DOHH2 (cell line): ENCODE results near the gene CDS2.
A peak's percentile ranks its signal among the peaks of the same experiment; 100 is the strongest.

ENCODE experiments used
- H3F3A ChIP-seq: fragments of 200-600 bp; sonication (generic), shearing (Covaris generic); 2 replicates; pipeline ENCODE4 v1.6.0; 2016; ENCODE audit warnings: antibody characterized with exemption, mild to moderate bottlenecking; ENCODE audit not compliant: control insufficient read depth, insufficient read depth
- H3K27ac ChIP-seq: fragments of 200-600 bp; sonication (generic); 2 replicates; pipeline ENCODE4 v1.5.1; 2014; ENCODE audit warnings: low read depth, mild to moderate bottlenecking, low read length, moderate library complexity
- H3K27me3 ChIP-seq: fragments of 200-600 bp; sonication (generic); 2 replicates; pipeline ENCODE4 v1.6.1; 2014; ENCODE audit warnings: mild to moderate bottlenecking, low read length, mixed read lengths; ENCODE audit not compliant: control insufficient read depth
- H3K36me3 ChIP-seq: fragments of 200-600 bp; sonication (generic); 2 replicates; pipeline ENCODE4 v1.6.1; 2014; ENCODE audit warnings: mild to moderate bottlenecking, low read length, moderate library complexity, mixed read lengths; ENCODE audit not compliant: control insufficient read depth
- H3K4me1 ChIP-seq: fragments of 200-600 bp; sonication (generic); 2 replicates; pipeline ENCODE4 v1.6.1; 2014; ENCODE audit warnings: mild to moderate bottlenecking, low read length, mixed read lengths; ENCODE audit not compliant: control insufficient read depth
- H3K4me2 ChIP-seq: fragments of 200-600 bp; sonication (generic); 2 replicates; pipeline ENCODE4 v1.6.0; 2014; ENCODE audit warnings: mild to moderate bottlenecking, low read length, moderate library complexity
- H3K4me3 ChIP-seq: fragments of 200-600 bp; sonication (generic); 2 replicates; pipeline ENCODE4 v1.5.1; 2014; ENCODE audit warnings: mild to moderate bottlenecking, low read length, mixed read lengths
- H3K79me2 ChIP-seq: fragments of 200-600 bp; sonication (generic); 2 replicates; pipeline ENCODE4 v1.6.1; 2014; ENCODE audit warnings: mild to moderate bottlenecking, low read length, mixed read lengths; ENCODE audit not compliant: control insufficient read depth
- H3K9me2 ChIP-seq: fragments of 200-600 bp; sonication (generic); replicated peaks from 2 replicates; pipeline ENCODE4 v1.6.1; 2014; ENCODE audit warnings: mild to moderate bottlenecking, low read length, mixed read lengths; ENCODE audit not compliant: control insufficient read depth
- H3K9me3 ChIP-seq: fragments of 200-600 bp; sonication (generic); 2 replicates; pipeline ENCODE4 v1.6.1; 2014; ENCODE audit warnings: antibody characterized with exemption, low read length, mixed read lengths; ENCODE audit not compliant: control insufficient read depth, insufficient read depth
- H4K20me1 ChIP-seq: fragments of 200-600 bp; sonication (generic); 2 replicates; pipeline ENCODE4 v1.6.0; 2014; ENCODE audit warnings: low read depth, mild to moderate bottlenecking, antibody characterized with exemption, low read length, moderate library complexity; ENCODE audit not compliant: control insufficient read depth, insufficient read depth
- EZH2phosphoT487 ChIP-seq: fragments of 200-600 bp; sonication (generic); IDR thresholded peaks from 2 replicates; pipeline ENCODE4 v1.6.1; 2017; ENCODE audit warnings: borderline replicate concordance, mild to moderate bottlenecking, antibody characterized with exemption, low read length, moderate library complexity, mixed read lengths
- TF ChIP-seq, protein P1 (sequence below): fragments of 200-600 bp; sonication (generic); IDR thresholded peaks from one replicate; pipeline ENCODE4 v1.5.1; 2014; ENCODE audit warnings: antibody characterized with exemption, mild to moderate bottlenecking, low read depth, low read length; ENCODE audit not compliant: poor library complexity, severe bottlenecking

The CDS2 gene

GRCh38 chr20:5161536-5162164 lies 34.8 kb downstream of the CDS2 start:
- TF ChIP-seq EZH2phosphoT487 = no peak
- TF ChIP-seq, protein P1, sequence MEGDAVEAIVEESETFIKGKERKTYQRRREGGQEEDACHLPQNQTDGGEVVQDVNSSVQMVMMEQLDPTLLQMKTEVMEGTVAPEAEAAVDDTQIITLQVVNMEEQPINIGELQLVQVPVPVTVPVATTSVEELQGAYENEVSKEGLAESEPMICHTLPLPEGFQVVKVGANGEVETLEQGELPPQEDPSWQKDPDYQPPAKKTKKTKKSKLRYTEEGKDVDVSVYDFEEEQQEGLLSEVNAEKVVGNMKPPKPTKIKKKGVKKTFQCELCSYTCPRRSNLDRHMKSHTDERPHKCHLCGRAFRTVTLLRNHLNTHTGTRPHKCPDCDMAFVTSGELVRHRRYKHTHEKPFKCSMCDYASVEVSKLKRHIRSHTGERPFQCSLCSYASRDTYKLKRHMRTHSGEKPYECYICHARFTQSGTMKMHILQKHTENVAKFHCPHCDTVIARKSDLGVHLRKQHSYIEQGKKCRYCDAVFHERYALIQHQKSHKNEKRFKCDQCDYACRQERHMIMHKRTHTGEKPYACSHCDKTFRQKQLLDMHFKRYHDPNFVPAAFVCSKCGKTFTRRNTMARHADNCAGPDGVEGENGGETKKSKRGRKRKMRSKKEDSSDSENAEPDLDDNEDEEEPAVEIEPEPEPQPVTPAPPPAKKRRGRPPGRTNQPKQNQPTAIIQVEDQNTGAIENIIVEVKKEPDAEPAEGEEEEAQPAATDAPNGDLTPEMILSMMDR = no peak
- Histone ChIP-seq H3K4me2 (no peak overlapping the region), H3K4me1 (peaks cover 6% of the 10 kb centered on the region), H3K27ac (no peak overlapping the region), H4K20me1 (no peaks in the 10 kb centered on the region; the same call in 1 of the 2 replicates), H3K36me3 (no peaks in the 10 kb centered on the region), H3K9me3 (no peaks in the 10 kb centered on the region), H3K27me3 (no peaks in the 10 kb centered on the region), H3F3A (no peaks in the 10 kb centered on the region), H3K9me2 (no peaks in the 10 kb centered on the region), H3K79me2 (peaks cover 67% of the 10 kb centered on the region), H3K4me3 (no peak overlapping the region)

DNA sequence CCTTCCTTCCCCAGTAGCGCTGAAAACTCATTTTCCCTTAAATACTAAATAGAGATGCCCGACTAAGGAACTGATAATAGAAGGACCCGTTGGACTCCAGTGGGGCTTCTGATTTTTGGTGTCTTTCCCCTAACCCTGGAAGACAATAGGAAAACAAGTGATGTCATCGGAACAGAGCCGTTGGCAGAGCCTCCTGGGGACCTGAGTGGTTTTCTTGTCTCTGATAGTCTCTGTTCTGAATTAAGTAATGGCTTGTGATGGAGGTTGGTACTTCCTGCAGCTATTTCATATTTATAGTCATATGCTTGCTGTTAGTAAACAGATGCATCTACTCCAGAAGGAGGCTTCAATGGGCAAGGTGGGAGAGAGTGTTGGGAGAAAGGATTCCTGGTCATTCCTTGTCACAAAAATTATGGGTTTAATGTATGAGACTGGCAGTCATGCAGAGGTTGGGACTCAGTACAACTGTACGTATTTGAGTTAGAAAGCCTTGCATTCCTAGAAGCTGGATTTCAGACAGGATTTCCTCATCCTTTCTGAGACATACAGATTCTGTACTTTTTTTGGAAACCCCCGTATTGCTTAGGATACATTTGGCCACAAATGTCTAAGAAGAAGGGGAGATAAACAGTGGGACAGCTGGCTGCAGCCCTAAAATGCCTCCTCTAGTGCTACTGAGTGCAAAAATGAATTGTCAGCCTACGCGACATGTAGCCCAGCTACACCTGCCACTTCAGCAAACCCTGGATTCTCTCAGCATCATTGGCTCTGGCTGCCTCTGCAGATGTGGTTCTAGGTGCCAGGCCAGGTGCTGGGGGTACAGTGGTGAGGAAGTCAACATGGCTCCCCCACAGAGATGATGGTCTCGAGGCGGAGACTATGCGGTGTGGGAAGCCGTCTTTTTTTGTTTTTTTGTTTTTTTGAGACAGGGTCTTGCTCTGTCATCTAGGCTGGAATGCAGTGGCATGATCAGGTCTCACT lies 38.1 kb downstream of the CDS2 start:
- no peaks in the 10 kb centered on the region for H3K27me3 ChIP-seq
- no peaks in the 10 kb centered on the region for H3F3A ChIP-seq
- H3K36me3 ChIP-seq = no peaks in the 10 kb centered on the region
- no peak overlapping the region for H3K4me2 ChIP-seq
- H3K27ac ChIP-seq = no peak overlapping the region
- H3K79me2 ChIP-seq = peaks cover 62% of the 10 kb centered on the region
- no peaks in the 10 kb centered on the region for H3K9me2 ChIP-seq
- no peak for TF ChIP-seq EZH2phosphoT487
- TF ChIP-seq, protein P1 = no peak
- peaks cover 21% of the 10 kb centered on the region for H3K4me1 ChIP-seq
- H3K4me3 ChIP-seq = no peak overlapping the region
- no peaks in the 10 kb centered on the region for H3K9me3 ChIP-seq
- H4K20me1 ChIP-seq = no peaks in the 10 kb centered on the region; the same call in 1 of the 2 replicates

GRCh38 chr20:5168651-5169396 lies 42.0 kb downstream of the CDS2 start:
- TF ChIP-seq, protein P1 = no peak
- no peak for TF ChIP-seq EZH2phosphoT487
- Histone ChIP-seq H3K79me2 (peaks cover 44% of the 10 kb centered on the region), H3K9me3 (no peaks in the 10 kb centered on the region), H3K9me2 (no peaks in the 10 kb centered on the region), H3K27me3 (no peaks in the 10 kb centered on the region), H3K4me3 (no peak overlapping the region), H3K4me2 (peak overlapping the region; percentile 35), H3K27ac (no peak overlapping the region), H4K20me1 (no peaks in the 10 kb centered on the region; the same call in 1 of the 2 replicates), H3K36me3 (peaks cover 4% of the 10 kb centered on the region; the same call in 1 of the 2 replicates), H3K4me1 (peaks cover 18% of the 10 kb centered on the region), H3F3A (no peaks in the 10 kb centered on the region)
